Thoracic aorta (tissue), 2 donors: ENCODE results near the gene TBC1D23. TPM values are rescaled to one million over a fixed set of nuclear protein-coding genes. Genes with fewer than 3 reads are reported as not detected.
"Not testable (repeated sequence)": the region's sequence is repeated elsewhere in the genome, so short reads cannot be mapped to it uniquely, and the experiment has no call there.

ENCODE experiments used
- ATAC-seq: fragments of 150-250 bp; one replicate; pipeline ENCODE4 v1.8.0; 2017; ENCODE audit warnings: low read depth; ENCODE audit not compliant: insufficient number of reproducible peaks, low FRiP score
- DNase-seq: peaks from one replicate; pipeline ENCODE4 v3.0.0-alpha.2; 2020; ENCODE audit warnings: low spot score
- H3K27ac ChIP-seq, 2 donors: fragments of 200-600 bp; sonication (generic); 1 replicate in 1 of 2; 2 replicates in 1 of 2; pipeline ENCODE4 v1.5.1; 2016; ENCODE audit warnings: mild to moderate bottlenecking in 2 of 2, moderate library complexity in 2 of 2
- H3K27me3 ChIP-seq: fragments of 200-600 bp; sonication (generic); replicated peaks from 2 replicates; pipeline ENCODE4 v1.6.0; 2016; ENCODE audit warnings: mild to moderate bottlenecking; ENCODE audit not compliant: insufficient read depth
- H3K36me3 ChIP-seq: fragments of 200-600 bp; sonication (generic); one replicate; pipeline ENCODE4 v1.5.1; 2016
- H3K4me1 ChIP-seq, 2 donors: fragments of 200-600 bp; sonication (generic); 1 replicate in 1 of 2; 2 replicates in 1 of 2; pipeline versions ENCODE4 v1.5.1 to v1.6.0; 2016; ENCODE audit warnings: low read depth in 2 of 2, mild to moderate bottlenecking in 1 of 2; ENCODE audit not compliant: control insufficient read depth in 1 of 2
- H3K4me3 ChIP-seq: fragments of 200-600 bp; sonication (generic); 2 replicates; pipeline ENCODE4 v1.5.1; 2016; ENCODE audit warnings: mild to moderate bottlenecking
- H3K9me3 ChIP-seq: fragments of 200-600 bp; sonication (generic); 2 replicates; pipeline ENCODE4 v1.5.1; 2016
- CTCF ChIP-seq: fragments of 200-600 bp; sonication (generic); IDR thresholded peaks from one replicate; pipeline ENCODE4 v1.5.1; 2019; ENCODE audit warnings: antibody characterized with exemption
- total RNA-seq, 2 donors: library from RNA; depleted of rRNA; stranded (reverse); fragments of >200 nt; gene quantifications; one replicate each; pipeline versions ENCODE4 v1.1.0 to v1.2.3, GENCODE V29; 2016

The TBC1D23 gene
- total RNA-seq, 2 donors from 2014 or later, result 22.6 to 53.3 TPM

DNA sequence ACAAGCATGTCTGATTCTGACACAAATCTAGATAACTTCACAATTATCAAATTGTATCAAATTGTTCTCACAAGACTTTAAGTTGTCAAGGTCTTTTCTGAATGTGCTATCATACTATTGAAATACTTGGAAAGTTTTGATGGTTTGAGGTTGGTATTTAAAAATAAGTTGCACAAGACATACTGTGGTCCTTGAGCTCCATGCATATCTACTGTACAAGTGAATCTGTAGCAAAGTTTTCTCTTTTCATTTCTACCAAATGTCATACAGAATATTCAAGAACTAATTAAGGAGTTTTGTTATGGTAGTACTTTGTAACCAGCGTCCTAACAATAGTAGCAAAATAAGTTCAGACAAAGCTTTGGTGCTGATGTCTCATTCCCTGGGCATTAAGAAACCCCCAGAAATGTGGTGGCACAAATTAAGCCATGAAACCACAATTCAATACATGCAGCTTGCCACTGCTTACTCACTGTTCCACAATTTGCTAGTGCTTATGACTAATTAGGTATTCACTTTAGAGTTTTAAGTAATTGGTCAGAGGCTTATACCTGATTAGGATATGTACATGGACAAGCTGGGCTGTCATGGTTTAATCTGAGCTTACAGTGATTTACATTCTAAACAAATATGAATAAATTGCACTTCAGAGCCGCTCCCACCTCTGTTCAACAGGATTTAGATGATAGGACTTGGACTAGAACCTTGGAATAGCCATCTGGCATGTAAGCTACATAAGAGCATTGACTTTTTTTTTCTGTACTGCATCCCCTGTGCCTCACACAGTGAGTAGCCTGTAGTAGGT, 8.8 kb downstream of the TBC1D23 start:
- H3K27ac ChIP-seq, result no peak overlapping the region
- ATAC-seq, result no peak
- no peaks in the 10 kb centered on the region for H3K36me3 ChIP-seq
- H3K9me3 ChIP-seq, result no peaks in the 10 kb centered on the region
- H3K4me3 ChIP-seq, result no peak overlapping the region
- no peak for TF ChIP-seq CTCF
- H3K4me1 ChIP-seq, result peaks cover 27 to 36% of the 10 kb centered on the region in 2 donors
- H3K27me3 ChIP-seq, result no peaks in the 10 kb centered on the region
- no peak for DNase-seq

- Histone ChIP-seq H3K4me3 (no peak overlapping the region), H3K9me3 (no peaks in the 10 kb centered on the region), H3K4me1 (peaks cover 27 to 30% of the 10 kb centered on the region in 2 donors), H3K27ac (no peak overlapping the region), H3K27me3 (no peaks in the 10 kb centered on the region), H3K36me3 (no peaks in the 10 kb centered on the region)
- DNase-seq (no peak), ATAC-seq (no peak)
- no peak for TF ChIP-seq CTCF
Measured at GRCh38 chr3:100270215-100270583, 9.4 kb downstream of the TBC1D23 start.

DNA sequence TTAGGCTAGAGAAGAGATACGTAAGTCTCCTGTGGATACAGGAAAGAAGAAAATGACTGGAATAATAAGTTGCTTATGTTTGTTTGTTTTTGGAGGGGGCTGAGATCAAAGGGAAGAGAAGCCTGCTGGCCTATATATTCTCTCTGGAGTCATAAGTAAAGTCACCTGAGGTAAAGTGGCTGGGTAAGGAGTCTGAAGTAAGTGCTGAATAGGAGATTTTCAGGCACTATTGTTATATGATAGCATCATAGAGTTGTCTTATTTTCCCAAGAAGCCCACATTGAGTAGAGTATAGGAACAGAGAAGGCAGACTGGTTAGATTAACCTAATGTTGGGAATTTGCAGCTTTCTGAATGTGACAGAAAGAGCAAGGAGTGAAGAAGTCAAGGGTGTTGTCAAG, 10.7 kb downstream of the TBC1D23 start:
- no peak for TF ChIP-seq CTCF
- no peak overlapping the region for H3K27ac ChIP-seq
- peaks cover 21 to 30% of the 10 kb centered on the region in 2 donors for H3K4me1 ChIP-seq
- no peaks in the 10 kb centered on the region for H3K27me3 ChIP-seq
- no peak for DNase-seq
- no peak for ATAC-seq
- H3K9me3 ChIP-seq, result no peaks in the 10 kb centered on the region
- H3K36me3 ChIP-seq, result no peaks in the 10 kb centered on the region
- no peak overlapping the region for H3K4me3 ChIP-seq

- H3K4me1 ChIP-seq, result peaks cover 16 to 26% of the 10 kb centered on the region in 2 donors
- ATAC-seq, H3K36me3 ChIP-seq, H3K27me3 ChIP-seq, H3K4me3 ChIP-seq, DNase-seq, H3K9me3 ChIP-seq, H3K27ac ChIP-seq: not testable (repeated sequence)
Measured at GRCh38 chr3:100272797-100273611, 12.2 kb downstream of the TBC1D23 start.

DNA sequence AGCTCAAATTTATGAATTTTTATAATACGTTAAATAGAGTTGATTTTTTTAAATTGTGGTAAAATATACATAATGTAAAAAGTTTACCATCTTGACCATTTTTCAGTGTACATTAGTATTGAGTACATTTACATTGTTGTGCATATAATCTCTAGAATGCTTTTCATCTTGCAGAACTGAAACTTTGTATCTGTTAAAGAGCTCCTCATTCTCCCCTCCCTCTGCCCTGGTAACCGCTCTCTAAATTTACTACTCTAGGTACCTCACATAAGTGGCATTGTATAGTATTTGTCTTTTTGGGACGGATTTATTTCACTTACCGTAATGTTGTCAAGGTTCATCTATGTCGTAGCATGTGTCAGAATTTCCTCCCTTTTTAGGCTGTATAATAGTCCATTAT, 13.6 kb downstream of the TBC1D23 start:
- H3K4me1 ChIP-seq, result peaks cover 7 to 24% of the 10 kb centered on the region in 2 donors
- H3K27me3 ChIP-seq, result no peaks in the 10 kb centered on the region
- ATAC-seq, result no peak
- H3K27ac ChIP-seq, result no peak overlapping the region
- H3K36me3 ChIP-seq, result no peaks in the 10 kb centered on the region
- no peak for TF ChIP-seq CTCF
- no peak for DNase-seq
- H3K4me3 ChIP-seq, result no peak overlapping the region
- H3K9me3 ChIP-seq, result no peaks in the 10 kb centered on the region
